Left ventricle myocardium inferior (tissue), 1 donor: ENCODE results near the gene POM121L2. TPM values are rescaled to one million over a fixed set of nuclear protein-coding genes. Genes with fewer than 3 reads are reported as not detected.

Source experiments
- DNase-seq: peaks from one replicate; pipeline ENCODE4 v3.0.0-alpha.2; 2020
- H3K27ac ChIP-seq: fragments of 200-600 bp; replicated peaks from 2 replicates; pipeline ENCODE4 v1.8.0; 2021
- H3K27me3 ChIP-seq: fragments of 200-600 bp; 2 replicates; pipeline ENCODE4 v1.8.0; 2021; ENCODE audit warnings: low read depth
- H3K36me3 ChIP-seq: fragments of 200-600 bp; 2 replicates; pipeline ENCODE4 v1.8.0; 2021
- H3K4me1 ChIP-seq: fragments of 200-600 bp; 2 replicates; pipeline ENCODE4 v1.8.0; 2021
- H3K4me3 ChIP-seq: fragments of 200-600 bp; 2 replicates; pipeline ENCODE4 v1.8.0; 2021; ENCODE audit warnings: mild to moderate bottlenecking, moderate library complexity
- H3K9me3 ChIP-seq: fragments of 200-600 bp; replicated peaks from 2 replicates; pipeline ENCODE4 v1.8.0; 2021
- intact Hi-C: fragments of 100-400 bp; cut with micrococcal nuclease; formaldehyde crosslinking; loops from one replicate; pipeline ENCODE4 v1.11.0; 2022
- total RNA-seq: library from RNA; stranded (reverse); fragmentation: NEBNext Ultra II Directional; extraction: Animal tissue kit (Norgen Biotek cat#: 25700); gene quantifications from one replicate; pipeline ENCODE4 v1.2.1, GENCODE V29; 2021
- TF ChIP-seq, protein P1 (sequence below): fragments of 200-600 bp; IDR thresholded peaks from 2 replicates; pipeline ENCODE4 v1.8.0; 2021; ENCODE audit warnings: antibody characterized with exemption, mild to moderate bottlenecking, borderline replicate concordance
- donor health status: DM: no; HTN: yes; CAD: no; lungs with severe emphysema.

The POM121L2 gene
- total RNA-seq, 1 donor from 2014 or later, result not detected

DNA sequence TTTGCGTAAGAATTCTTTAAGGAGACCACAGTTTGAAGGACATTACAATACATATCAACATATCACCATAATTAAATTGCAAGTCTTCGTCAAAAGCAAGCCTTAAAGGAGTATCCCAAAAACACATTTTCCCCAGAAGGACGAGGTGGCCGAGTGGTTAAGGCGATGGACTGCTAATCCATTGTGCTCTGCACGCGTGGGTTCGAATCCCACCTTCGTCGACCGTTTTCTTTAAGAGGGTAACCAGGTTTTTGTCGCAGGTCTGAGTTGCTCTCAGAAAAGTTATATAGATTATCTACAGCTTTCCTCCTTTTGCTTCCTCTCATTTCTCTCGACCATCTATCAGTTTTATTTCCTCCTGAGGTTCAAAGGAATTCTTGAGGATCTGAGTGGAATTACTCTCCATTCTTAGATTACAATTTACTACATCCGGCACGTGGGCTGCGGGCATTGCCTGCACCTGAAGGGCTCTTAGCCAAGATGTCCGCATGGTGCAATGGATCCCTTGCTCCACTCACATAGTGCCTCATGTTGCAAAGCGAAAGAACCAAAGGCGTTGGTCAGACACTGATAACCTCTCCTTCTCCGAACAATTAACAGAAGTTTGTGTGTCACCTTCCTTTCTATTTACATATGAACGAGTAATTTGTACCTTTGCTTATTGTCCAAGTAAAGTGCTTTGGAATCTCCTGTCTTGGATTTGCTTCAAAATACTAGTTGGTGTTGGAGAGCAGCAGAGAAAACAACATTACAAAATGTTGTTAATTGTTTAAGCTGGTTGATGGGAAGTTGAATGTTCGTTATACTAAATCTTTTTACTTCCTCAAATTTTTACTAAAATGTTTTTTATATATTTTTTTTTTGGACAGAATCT, 14.0 kb downstream of the POM121L2 start:
- Histone ChIP-seq H3K9me3 (peaks cover 4% of the 10 kb centered on the region), H3K36me3 (no peaks in the 10 kb centered on the region), H3K4me3 (no peak overlapping the region), H3K27me3 (peaks cover 100% of the 10 kb centered on the region), H3K4me1 (no peaks in the 10 kb centered on the region), H3K27ac (no peak overlapping the region)
- DNase-seq, result no peak
- TF ChIP-seq, protein P1, sequence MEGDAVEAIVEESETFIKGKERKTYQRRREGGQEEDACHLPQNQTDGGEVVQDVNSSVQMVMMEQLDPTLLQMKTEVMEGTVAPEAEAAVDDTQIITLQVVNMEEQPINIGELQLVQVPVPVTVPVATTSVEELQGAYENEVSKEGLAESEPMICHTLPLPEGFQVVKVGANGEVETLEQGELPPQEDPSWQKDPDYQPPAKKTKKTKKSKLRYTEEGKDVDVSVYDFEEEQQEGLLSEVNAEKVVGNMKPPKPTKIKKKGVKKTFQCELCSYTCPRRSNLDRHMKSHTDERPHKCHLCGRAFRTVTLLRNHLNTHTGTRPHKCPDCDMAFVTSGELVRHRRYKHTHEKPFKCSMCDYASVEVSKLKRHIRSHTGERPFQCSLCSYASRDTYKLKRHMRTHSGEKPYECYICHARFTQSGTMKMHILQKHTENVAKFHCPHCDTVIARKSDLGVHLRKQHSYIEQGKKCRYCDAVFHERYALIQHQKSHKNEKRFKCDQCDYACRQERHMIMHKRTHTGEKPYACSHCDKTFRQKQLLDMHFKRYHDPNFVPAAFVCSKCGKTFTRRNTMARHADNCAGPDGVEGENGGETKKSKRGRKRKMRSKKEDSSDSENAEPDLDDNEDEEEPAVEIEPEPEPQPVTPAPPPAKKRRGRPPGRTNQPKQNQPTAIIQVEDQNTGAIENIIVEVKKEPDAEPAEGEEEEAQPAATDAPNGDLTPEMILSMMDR, result no peak
- intact Hi-C loops, result no loop called here

DNA sequence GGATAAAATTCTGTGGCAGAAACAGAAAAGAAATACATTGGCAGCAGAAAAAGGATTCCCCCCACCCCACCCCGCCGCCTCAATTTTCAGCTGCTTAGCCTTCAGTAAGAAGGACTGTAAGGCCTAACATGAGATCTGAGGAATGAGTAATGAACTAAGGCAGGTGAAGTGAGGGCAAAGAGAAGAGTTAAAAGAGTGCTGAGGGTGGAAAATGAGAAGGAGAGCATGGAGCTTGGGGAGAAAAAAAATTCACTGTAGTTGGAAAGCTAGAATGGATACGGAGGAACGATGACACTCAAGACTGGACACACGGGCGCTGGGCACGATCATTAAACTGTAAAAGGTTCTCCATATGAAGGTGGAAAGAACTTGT, 14.6 kb downstream of the POM121L2 start:
- Histone ChIP-seq H3K9me3 (peaks cover 8% of the 10 kb centered on the region), H3K27ac (no peak overlapping the region), H3K36me3 (no peaks in the 10 kb centered on the region), H3K4me3 (no peak overlapping the region), H3K27me3 (peaks cover 100% of the 10 kb centered on the region), H3K4me1 (no peaks in the 10 kb centered on the region)
- TF ChIP-seq, protein P1, result no peak
- DNase-seq, result no peak
- intact Hi-C loops, result no loop called here

DNA sequence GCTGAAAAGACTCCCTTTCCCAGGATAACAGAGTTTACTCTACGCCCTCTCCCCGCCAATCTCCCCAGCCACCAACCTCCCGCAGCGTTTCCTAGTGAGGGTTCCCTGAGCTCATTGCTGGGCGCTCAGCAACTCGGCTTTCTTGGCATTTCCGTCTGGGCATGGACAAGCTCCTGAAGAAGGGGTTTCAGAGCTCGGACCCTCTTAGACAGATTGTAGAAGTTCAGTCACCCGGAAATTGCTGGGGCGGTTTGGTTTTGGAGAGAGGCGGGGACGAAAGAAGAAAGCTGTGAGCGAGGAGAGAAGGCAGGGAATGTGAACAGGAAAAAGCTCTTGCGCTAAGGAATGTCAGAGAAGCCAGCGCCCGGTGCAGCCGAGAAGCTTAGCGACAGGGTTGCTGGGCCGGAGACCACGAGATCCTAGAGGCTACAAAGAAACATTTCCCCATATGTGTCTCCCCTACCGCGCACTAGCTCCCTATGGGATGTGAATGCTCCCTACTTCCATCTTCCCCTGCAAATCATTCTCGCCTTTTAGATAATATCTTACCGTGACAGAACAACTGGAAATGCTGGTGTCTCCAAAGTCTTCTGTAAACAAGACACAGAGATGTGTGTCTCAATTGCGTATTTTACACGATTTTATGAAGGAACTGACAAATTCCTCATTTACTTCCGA, 15.8 kb downstream of the POM121L2 start:
- Histone ChIP-seq H3K27me3 (peaks cover 100% of the 10 kb centered on the region), H3K36me3 (no peaks in the 10 kb centered on the region), H3K4me3 (no peak overlapping the region), H3K27ac (no peak overlapping the region), H3K9me3 (peaks cover 14% of the 10 kb centered on the region), H3K4me1 (no peaks in the 10 kb centered on the region)
- TF ChIP-seq, protein P1, result no peak
- no peak for DNase-seq
- intact Hi-C loops, result no loop called here

DNA sequence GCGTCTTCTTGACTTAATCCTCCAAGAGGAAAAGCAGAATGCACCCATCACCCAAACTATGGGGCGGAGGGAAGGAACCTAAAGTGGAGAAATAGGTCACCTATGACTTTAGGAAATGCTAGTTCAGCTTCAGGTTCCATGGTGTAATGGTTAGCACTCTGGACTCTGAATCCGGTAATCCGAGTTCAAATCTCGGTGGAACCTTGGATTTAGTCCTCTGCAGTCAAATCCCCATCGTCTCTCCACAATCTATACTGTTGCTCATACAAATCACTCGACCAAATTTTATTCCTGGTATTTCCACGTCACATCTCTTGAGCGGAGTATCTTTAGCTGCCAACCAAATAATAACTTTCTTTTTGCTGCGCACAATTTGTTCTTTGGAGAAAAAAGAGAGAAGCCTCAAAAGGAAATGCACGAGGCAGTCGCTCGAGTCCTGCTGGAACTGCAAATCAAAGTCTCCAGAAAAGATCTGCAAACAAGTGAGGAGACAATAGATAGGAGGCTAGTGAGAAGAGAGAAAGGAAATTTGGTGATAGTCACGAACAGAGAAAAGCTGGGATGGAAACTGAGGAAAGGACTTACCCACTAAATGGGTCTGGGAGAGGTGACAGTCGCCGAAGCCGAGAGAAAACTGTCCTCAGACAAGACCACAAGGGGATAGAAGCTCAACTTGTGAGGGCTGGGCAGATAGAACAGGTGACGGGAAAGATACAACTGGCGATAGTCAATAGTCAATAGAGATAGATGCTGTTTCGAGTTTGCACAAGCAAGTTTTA, 16.6 kb downstream of the POM121L2 start:
- Histone ChIP-seq H3K4me1 (no peaks in the 10 kb centered on the region), H3K9me3 (peaks cover 14% of the 10 kb centered on the region), H3K27me3 (peaks cover 100% of the 10 kb centered on the region), H3K36me3 (no peaks in the 10 kb centered on the region), H3K4me3 (no peak overlapping the region), H3K27ac (no peak overlapping the region)
- TF ChIP-seq, protein P1, result no peak
- intact Hi-C loops, result no loop called here
- DNase-seq, result no peak

DNA sequence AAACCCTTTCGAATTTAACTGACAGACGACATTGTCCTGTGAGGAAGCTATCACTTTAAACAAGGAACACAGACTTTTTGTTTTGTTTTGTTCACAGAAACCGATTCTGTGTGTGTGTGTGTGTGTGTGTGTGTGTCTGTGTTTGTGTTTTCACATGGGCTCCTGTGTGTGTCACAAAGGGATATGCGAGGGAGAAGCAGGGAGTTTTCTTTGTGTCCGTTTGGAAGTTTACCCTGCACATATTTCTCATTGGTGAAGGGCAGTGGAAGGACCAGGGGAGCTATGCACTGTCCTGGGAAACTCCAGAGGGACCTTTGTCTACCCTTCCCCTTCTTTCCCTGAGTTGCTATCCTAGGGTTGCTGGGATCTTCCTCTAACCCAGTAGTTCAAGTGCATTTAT, 17.7 kb downstream of the POM121L2 start:
- H3K4me1 ChIP-seq, result no peaks in the 10 kb centered on the region
- TF ChIP-seq, protein P1, result no peak
- no peaks in the 10 kb centered on the region for H3K36me3 ChIP-seq
- no peak overlapping the region for H3K4me3 ChIP-seq
- no peak for DNase-seq
- H3K27ac ChIP-seq, result no peak overlapping the region
- H3K27me3 ChIP-seq, result peaks cover 100% of the 10 kb centered on the region
- intact Hi-C loops, result no loop called here
- peaks cover 14% of the 10 kb centered on the region for H3K9me3 ChIP-seq
